OCI-LY7 (cell line): ENCODE results near the gene GABRG3. TPM values are rescaled to one million over a fixed set of nuclear protein-coding genes. Genes with fewer than 3 reads are reported as not detected.

Experiments used
- BruUV-seq: library from RNA; stranded (reverse); fragments of 400-500 nt; replicated peaks from 2 replicates; lab custom pipeline; 2021; lab: Mats Ljungman, UMichigan
- CTCF ChIA-PET: fragments of 300-600 bp; sonication (Branson Sonifier 250); formaldehyde crosslinking; loops from one replicate; lab custom pipeline; 2022; ENCODE audit warnings: antibody characterized with exemption; ENCODE audit not compliant: unreplicated experiment; lab: Charles Lee
- POLR2A ChIA-PET: fragments of 300-600 bp; sonication (Branson Sonifier 250); formaldehyde crosslinking; loops from one replicate; lab custom pipeline; 2022; ENCODE audit warnings: antibody characterized with exemption; lab: Charles Lee
- DNase-seq: peaks from one replicate; pipeline ENCODE4 v3.0.0-alpha.2; 2015; ENCODE audit warnings: low spot score
- H2AFZ ChIP-seq: fragments of 200-600 bp; sonication (generic), shearing (Covaris generic); 2 replicates; pipeline ENCODE4 v1.6.1; 2014; ENCODE audit warnings: mild to moderate bottlenecking, antibody characterized with exemption, low read length, moderate library complexity
- H3K27ac ChIP-seq: fragments of 200-600 bp; sonication (generic); 2 replicates; pipeline ENCODE4 v1.5.1; 2014; ENCODE audit warnings: mixed run types, low read depth, mild to moderate bottlenecking, moderate library complexity, low read length, inconsistent platforms; ENCODE audit not compliant: poor library complexity, severe bottlenecking
- H3K36me3 ChIP-seq: fragments of 200-600 bp; sonication (generic); 2 replicates; pipeline ENCODE4 v1.6.1; 2014; ENCODE audit warnings: mild to moderate bottlenecking, antibody characterized with exemption, low read length, moderate library complexity, mixed read lengths; ENCODE audit not compliant: insufficient read depth
- H3K4me1 ChIP-seq: fragments of 200-600 bp; sonication (generic); 2 replicates; pipeline ENCODE4 v1.5.1; 2014; ENCODE audit warnings: mild to moderate bottlenecking, low read length; ENCODE audit not compliant: insufficient read depth, poor library complexity, severe bottlenecking
- H3K4me2 ChIP-seq: fragments of 200-600 bp; sonication (generic); 2 replicates; pipeline ENCODE4 v1.6.1; 2014; ENCODE audit warnings: mild to moderate bottlenecking, low read length
- H3K4me3 ChIP-seq: fragments of 200-600 bp; sonication (generic); 2 replicates; pipeline ENCODE4 v1.5.1; 2014; ENCODE audit warnings: mild to moderate bottlenecking, low read depth, low read length; ENCODE audit not compliant: poor library complexity, severe bottlenecking
- H3K79me2 ChIP-seq: fragments of 200-600 bp; sonication (generic); 2 replicates; pipeline ENCODE4 v1.6.1; 2016; ENCODE audit warnings: low read depth, mild to moderate bottlenecking, low read length, moderate library complexity, mixed read lengths; ENCODE audit not compliant: insufficient read depth
- H3K9me2 ChIP-seq: fragments of 200-600 bp; sonication (generic); 2 replicates; pipeline ENCODE4 v1.6.1; 2016; ENCODE audit warnings: mild to moderate bottlenecking, low read length, mixed read lengths; ENCODE audit not compliant: insufficient read depth
- H3K9me3 ChIP-seq: fragments of 200-600 bp; sonication (generic); 2 replicates; pipeline ENCODE4 v1.6.1; 2014; ENCODE audit warnings: mild to moderate bottlenecking, mixed run types, low read length, mixed read lengths
- H4K20me1 ChIP-seq: fragments of 200-600 bp; sonication (generic); 2 replicates; pipeline ENCODE4 v1.6.1; 2014; ENCODE audit warnings: mild to moderate bottlenecking, antibody characterized with exemption, low read length, moderate library complexity, mixed read lengths; ENCODE audit not compliant: insufficient read depth
- EZH2phosphoT487 ChIP-seq: fragments of 200-600 bp; sonication (generic); IDR thresholded peaks from 2 replicates; pipeline ENCODE4 v1.6.1; 2018; ENCODE audit warnings: low read depth, borderline replicate concordance, mild to moderate bottlenecking, mixed run types, antibody characterized with exemption, low read length, moderate library complexity, mixed read lengths
- intact Hi-C: fragments of 100-400 bp; cut with micrococcal nuclease; formaldehyde crosslinking; loops from one replicate; pipeline ENCODE4 v1.10.0; 2022; ENCODE audit not compliant: unreplicated experiment
- total RNA-seq, 2 experiments: library from RNA; depleted of rRNA in 1 of 2; stranded (reverse); fragments of >200 nt in 1 of 2; shearing (Covaris generic) in 1 of 2; gene quantifications; 2 replicates each; pipeline ENCODE4 v1.2.3, GENCODE V29; 2014 to 2022
- TF ChIP-seq, protein P1 (sequence below): fragments of 200-600 bp; sonication (generic); conservative IDR thresholded peaks from 2 replicates; pipeline ENCODE4 v1.5.1; 2014; ENCODE audit warnings: mild to moderate bottlenecking, antibody characterized with exemption, low read length, moderate library complexity, mixed read lengths

Gene GABRG3
- total RNA-seq, 2 experiments from 2014 or later: not detected

DNA sequence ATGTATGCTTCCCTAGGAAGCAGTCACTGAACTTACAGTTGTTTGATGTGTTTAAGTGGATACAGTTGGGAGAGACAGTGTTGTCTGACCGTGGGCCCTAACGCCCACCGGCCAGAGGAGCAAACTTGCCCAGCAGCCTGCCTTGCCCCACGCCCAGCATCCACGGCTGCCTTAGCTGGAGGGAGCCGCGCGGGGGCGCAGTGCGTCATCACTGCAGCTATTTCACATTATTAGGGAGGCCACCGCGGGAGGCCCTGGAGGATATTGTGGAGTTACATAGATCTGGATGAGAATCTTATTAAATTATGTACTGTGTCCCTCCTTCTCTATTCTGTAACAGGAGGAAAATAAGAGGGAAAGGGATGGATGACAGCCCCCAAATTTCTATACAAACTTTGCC is 267.2 kb downstream of the GABRG3 start:
- BruUV-seq: no TSS peak
- no peaks in the 10 kb centered on the region for H4K20me1 ChIP-seq
- CTCF ChIA-PET: no interaction called here

DNA sequence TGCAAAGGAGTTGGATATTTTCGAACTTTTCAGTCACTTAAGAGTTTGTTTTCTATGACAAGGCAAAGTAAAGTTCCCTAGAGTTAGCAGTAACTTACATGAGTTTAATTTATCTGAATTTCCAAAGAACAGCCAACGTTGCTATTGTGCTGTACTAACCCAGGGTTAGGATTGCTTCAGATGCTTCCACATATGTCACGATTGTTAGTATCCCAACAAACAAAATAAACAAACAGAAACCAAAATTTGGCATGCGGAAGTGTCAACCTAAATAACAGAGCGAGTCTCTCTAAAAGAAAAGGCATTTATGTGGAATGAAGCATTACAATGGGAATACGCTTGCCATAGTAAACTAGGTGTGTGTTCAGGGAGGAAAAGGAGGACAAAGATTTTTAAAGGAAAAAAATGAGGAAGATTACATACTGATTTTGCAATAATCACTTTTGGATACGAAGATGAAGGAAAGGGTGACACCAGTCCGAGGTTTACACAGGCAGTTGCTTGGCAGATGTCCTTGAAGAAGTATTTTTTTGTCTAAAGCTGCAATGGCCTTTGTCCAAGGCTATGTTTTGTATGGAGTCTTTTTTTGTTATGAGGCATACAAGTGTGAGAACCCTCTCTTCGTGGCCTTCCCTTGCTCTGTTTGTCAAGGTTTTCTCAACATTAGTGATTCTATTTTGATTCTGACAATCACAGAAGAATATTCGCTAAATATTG is 267.9 kb downstream of the GABRG3 start:
- no TSS peak for BruUV-seq
- H3K4me2 ChIP-seq: no peak overlapping the region
- no peaks in the 10 kb centered on the region for H3K4me1 ChIP-seq
- H3K4me3 ChIP-seq: no peak overlapping the region
- H2AFZ ChIP-seq: no peak overlapping the region
- H3K79me2 ChIP-seq: no peaks in the 10 kb centered on the region
- CTCF ChIA-PET: no interaction called here
- H3K9me2 ChIP-seq: no peaks in the 10 kb centered on the region
- H3K9me3 ChIP-seq: no peaks in the 10 kb centered on the region
- H4K20me1 ChIP-seq: no peaks in the 10 kb centered on the region
- no peaks in the 10 kb centered on the region for H3K36me3 ChIP-seq
- TF ChIP-seq, protein P1, sequence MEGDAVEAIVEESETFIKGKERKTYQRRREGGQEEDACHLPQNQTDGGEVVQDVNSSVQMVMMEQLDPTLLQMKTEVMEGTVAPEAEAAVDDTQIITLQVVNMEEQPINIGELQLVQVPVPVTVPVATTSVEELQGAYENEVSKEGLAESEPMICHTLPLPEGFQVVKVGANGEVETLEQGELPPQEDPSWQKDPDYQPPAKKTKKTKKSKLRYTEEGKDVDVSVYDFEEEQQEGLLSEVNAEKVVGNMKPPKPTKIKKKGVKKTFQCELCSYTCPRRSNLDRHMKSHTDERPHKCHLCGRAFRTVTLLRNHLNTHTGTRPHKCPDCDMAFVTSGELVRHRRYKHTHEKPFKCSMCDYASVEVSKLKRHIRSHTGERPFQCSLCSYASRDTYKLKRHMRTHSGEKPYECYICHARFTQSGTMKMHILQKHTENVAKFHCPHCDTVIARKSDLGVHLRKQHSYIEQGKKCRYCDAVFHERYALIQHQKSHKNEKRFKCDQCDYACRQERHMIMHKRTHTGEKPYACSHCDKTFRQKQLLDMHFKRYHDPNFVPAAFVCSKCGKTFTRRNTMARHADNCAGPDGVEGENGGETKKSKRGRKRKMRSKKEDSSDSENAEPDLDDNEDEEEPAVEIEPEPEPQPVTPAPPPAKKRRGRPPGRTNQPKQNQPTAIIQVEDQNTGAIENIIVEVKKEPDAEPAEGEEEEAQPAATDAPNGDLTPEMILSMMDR: no peak
- no peak for TF ChIP-seq EZH2phosphoT487
- no peak for DNase-seq
- POLR2A ChIA-PET: interaction anchor here (1.4 kb wide), 1 partner anchor 8 kb away, joined by 4 read pairs; no protein-coding TSS in a partner anchor
- H3K27ac ChIP-seq: no peak overlapping the region
- intact Hi-C loops: no loop called here

More for the DNA sequence above, 267.2 kb downstream of the GABRG3 start:
- TF ChIP-seq EZH2phosphoT487: no peak
- TF ChIP-seq, protein P1: peak; percentile 35; the same call in 1 of the 2 replicates
- POLR2A ChIA-PET: no interaction called here
- no peaks in the 10 kb centered on the region for H3K9me3 ChIP-seq
- no peaks in the 10 kb centered on the region for H3K79me2 ChIP-seq
- no peak overlapping the region for H3K27ac ChIP-seq
- no peaks in the 10 kb centered on the region for H3K4me1 ChIP-seq
- intact Hi-C loops: no loop called here
- no peaks in the 10 kb centered on the region for H3K9me2 ChIP-seq
- H2AFZ ChIP-seq: no peak overlapping the region
- no peaks in the 10 kb centered on the region for H3K36me3 ChIP-seq
- no peak for DNase-seq
- no peak overlapping the region for H3K4me3 ChIP-seq
- no peak overlapping the region for H3K4me2 ChIP-seq

DNA sequence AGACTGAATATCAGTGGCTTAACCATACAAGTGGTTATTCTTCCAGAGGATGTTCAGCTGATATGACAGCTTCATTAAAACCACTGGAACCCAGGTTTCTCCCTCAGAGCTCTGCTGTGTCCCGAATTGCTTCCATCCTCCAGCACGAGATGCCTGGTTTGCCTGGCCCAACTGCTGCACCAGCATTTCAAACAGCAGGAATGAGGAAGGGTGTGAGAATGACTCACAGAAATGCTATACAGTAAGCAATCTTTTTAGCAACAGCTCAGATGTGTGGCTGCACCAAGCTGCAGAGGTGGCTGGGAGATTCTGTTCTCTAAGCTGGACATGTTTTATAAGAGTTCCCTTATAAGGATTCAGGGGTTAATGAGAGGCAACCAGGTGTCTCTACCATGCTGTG is 271.0 kb downstream of the GABRG3 start:
- Histone ChIP-seq H3K4me3 (no peak overlapping the region), H3K4me1 (no peaks in the 10 kb centered on the region), H3K4me2 (no peak overlapping the region), H2AFZ (no peak overlapping the region), H3K9me2 (no peaks in the 10 kb centered on the region), H3K9me3 (no peaks in the 10 kb centered on the region), H3K79me2 (no peaks in the 10 kb centered on the region), H3K36me3 (no peaks in the 10 kb centered on the region), H3K27ac (no peak overlapping the region), H4K20me1 (no peaks in the 10 kb centered on the region)
- no TSS peak for BruUV-seq
- no peak for TF ChIP-seq EZH2phosphoT487
- TF ChIP-seq, protein P1: no peak
- ChIA-PET CTCF (no interaction called here), POLR2A (no interaction called here)
- no peak for DNase-seq
- intact Hi-C loops: no loop called here
